Mucosa of descending colon (tissue), 3 donors: ENCODE data around the gene DNAH10. TPM values are rescaled to one million over a fixed set of nuclear protein-coding genes. Genes with fewer than 3 reads are reported as not detected.

Experiments
- ATAC-seq: fragments of 200-7000 bp; cut with Tn5 transposase; one replicate; pipeline ENCODE4 v1.9.1; 2020; ENCODE audit warnings: mild to moderate bottlenecking, moderate library complexity
- DNase-seq, 3 donors: peaks; one replicate each; pipeline ENCODE4 v3.0.0-alpha.2; 2020
- H3K36me3 ChIP-seq: fragments of 200-600 bp; one replicate; pipeline ENCODE4 v1.8.0; 2021; ENCODE audit warnings: low read depth, mild to moderate bottlenecking
- H3K4me1 ChIP-seq: fragments of 200-600 bp; one replicate; pipeline ENCODE4 v1.8.0; 2021; ENCODE audit warnings: low read depth, mild to moderate bottlenecking
- H3K4me3 ChIP-seq: fragments of 200-600 bp; one replicate; pipeline ENCODE4 v1.8.0; 2021; ENCODE audit warnings: mild to moderate bottlenecking
- H3K9me3 ChIP-seq: fragments of 200-600 bp; one replicate; pipeline ENCODE4 v1.8.0; 2021; ENCODE audit warnings: mild to moderate bottlenecking
- CTCF ChIP-seq: fragments of 200-600 bp; IDR thresholded peaks from one replicate; pipeline ENCODE4 v1.8.0; 2022; ENCODE audit warnings: antibody characterized with exemption, mild to moderate bottlenecking
- intact Hi-C, 2 donors: fragments of 100-400 bp; cut with DNase I in 1 of 2; cut with micrococcal nuclease in 1 of 2; formaldehyde crosslinking; loops; one replicate each; pipeline versions ENCODE4 v1.11.0 to v1.11.1; 2022; cut with DNase I, micrococcal nuclease
- total RNA-seq, 3 donors: library from RNA; stranded (reverse); fragmentation: NEBNext Ultra II Directional in 2 of 3; extraction: Animal tissue kit (Norgen Biotek cat#: 25700) in 2 of 3; gene quantifications; one replicate each; pipeline versions ENCODE4 v1.2.1 to v1.2.4, GENCODE V29; 2021 to 2023
- donor health status: DM: no; HTN: no; CAD: no; lungs with moderate emphysema.
- donor health status: DM: no; HTN: no; CAD: no.
- donor health status: DM: no; HTN: yes; CAD: no.

DNAH10 gene
- total RNA-seq, 3 donors from 2014 or later, result 0.29 to 0.63 (median 0.29) TPM

GRCh38 chr12:123726244-123726643 lies 35.9 kb upstream of the DNAH10 start:
- TF ChIP-seq CTCF, result no peak
- no peaks in the 10 kb centered on the region for H3K9me3 ChIP-seq
- intact Hi-C loops, result no loop called here
- peaks cover 3% of the 10 kb centered on the region for H3K36me3 ChIP-seq
- no peak overlapping the region for H3K4me3 ChIP-seq
- no peak for DNase-seq
- H3K4me1 ChIP-seq, result peaks cover 2% of the 10 kb centered on the region
- no peak for ATAC-seq

- ATAC-seq (no peak), DNase-seq (no peak)
- no peak for TF ChIP-seq CTCF
- Histone ChIP-seq H3K4me1 (no peaks in the 10 kb centered on the region), H3K4me3 (no peak overlapping the region), H3K9me3 (no peaks in the 10 kb centered on the region), H3K36me3 (peaks cover 3% of the 10 kb centered on the region)
- intact Hi-C loops, result no loop called here
Observed at GRCh38 chr12:123726962-123727361, 35.1 kb upstream of the DNAH10 start.

- Histone ChIP-seq H3K36me3 (peaks cover 3% of the 10 kb centered on the region), H3K9me3 (no peaks in the 10 kb centered on the region), H3K4me1 (no peaks in the 10 kb centered on the region), H3K4me3 (no peak overlapping the region)
- no peak for TF ChIP-seq CTCF
- no peak for DNase-seq
- no peak for ATAC-seq
- intact Hi-C loops, result no loop called here
Observed at GRCh38 chr12:123727878-123728277, 34.2 kb upstream of the DNAH10 start.

GRCh38 chr12:123731596-123731995 lies 30.5 kb upstream of the DNAH10 start:
- Histone ChIP-seq H3K9me3 (no peaks in the 10 kb centered on the region), H3K4me3 (no peak overlapping the region), H3K36me3 (peaks cover 3% of the 10 kb centered on the region), H3K4me1 (no peaks in the 10 kb centered on the region)
- intact Hi-C loops, result no loop called here
- no peak for DNase-seq
- no peak for ATAC-seq
- no peak for TF ChIP-seq CTCF

GRCh38 chr12:123732251-123732650 lies 29.9 kb upstream of the DNAH10 start:
- H3K4me3 ChIP-seq, result no peak overlapping the region
- no peaks in the 10 kb centered on the region for H3K9me3 ChIP-seq
- peaks cover 3% of the 10 kb centered on the region for H3K36me3 ChIP-seq
- no peaks in the 10 kb centered on the region for H3K4me1 ChIP-seq
- no peak for ATAC-seq
- intact Hi-C loops, result no loop called here
- no peak for TF ChIP-seq CTCF
- DNase-seq, result no peak

- no peak for ATAC-seq
- H3K36me3 ChIP-seq, result no peaks in the 10 kb centered on the region
Observed at GRCh38 chr12:123733229-123733628, 28.9 kb upstream of the DNAH10 start.

More at GRCh38 chr12:123733229-123733628, 28.9 kb upstream of the DNAH10 start:
- TF ChIP-seq CTCF, result no peak
- no peaks in the 10 kb centered on the region for H3K4me1 ChIP-seq
- no peak for DNase-seq
- no peaks in the 10 kb centered on the region for H3K9me3 ChIP-seq
- intact Hi-C loops, result no loop called here
- H3K4me3 ChIP-seq, result no peak overlapping the region
